LNCaP clone FGC (cell line): ENCODE measurements around the gene PRSS3.
"Not testable (repeated sequence)": the region's sequence is repeated elsewhere in the genome, so short reads cannot be mapped to it uniquely, and the experiment has no call there.

Experiments used
- DNase-seq: peaks from one replicate; pipeline ENCODE4 v3.0.0-alpha.2; 2011; ENCODE audit warnings: low read depth
- H3K4me3 ChIP-seq: 2 replicates; pipeline ENCODE4 v1.5.1; 2011; ENCODE audit warnings: mild to moderate bottlenecking, low read depth, low read length, control low read depth
- CTCF ChIP-seq: IDR thresholded peaks from 2 replicates; pipeline ENCODE4 v1.5.1; 2012; ENCODE audit warnings: mild to moderate bottlenecking; ENCODE audit not compliant: control insufficient read depth, insufficient read depth; ENCODE audit errors: extremely low read depth

The PRSS3 gene

GRCh38 chr9:33794560-33794959 is 801 bp upstream of the PRSS3 start:
- no peak for DNase-seq
- no peak for TF ChIP-seq CTCF
- H3K4me3 ChIP-seq: no peak overlapping the region

GRCh38 chr9:33795819-33796218 is 458 bp downstream of the PRSS3 start:
- DNase-seq: no peak

GRCh38 chr9:33796679-33797078 is 1.3 kb downstream of the PRSS3 start:
- DNase-seq, H3K4me3 ChIP-seq: not testable (repeated sequence)

More at GRCh38 chr9:33795819-33796218, 458 bp downstream of the PRSS3 start:
- no peak overlapping the region for H3K4me3 ChIP-seq
- no peak for TF ChIP-seq CTCF

GRCh38 chr9:33797837-33798236 is 2.5 kb downstream of the PRSS3 start:
- H3K4me3 ChIP-seq: no peak overlapping the region
- DNase-seq: no peak
- TF ChIP-seq CTCF: no peak

GRCh38 chr9:33798545-33798944 is 3.2 kb downstream of the PRSS3 start:
- TF ChIP-seq CTCF: no peak
- H3K4me3 ChIP-seq: no peak overlapping the region
- DNase-seq: no peak

- no peak for TF ChIP-seq CTCF
- no peak for DNase-seq
- no peak overlapping the region for H3K4me3 ChIP-seq
Observed at GRCh38 chr9:33799928-33800704, 4.8 kb downstream of the PRSS3 start.

GRCh38 chr9:33800886-33801285 is 5.5 kb downstream of the PRSS3 start:
- no peak overlapping the region for H3K4me3 ChIP-seq
- no peak for TF ChIP-seq CTCF
- no peak for DNase-seq

- H3K4me3 ChIP-seq, DNase-seq: not testable (repeated sequence)
Observed at GRCh38 chr9:33801943-33802500, 6.7 kb downstream of the PRSS3 start.

- H3K4me3 ChIP-seq, DNase-seq: not testable (repeated sequence)
Observed at GRCh38 chr9:33804196-33804595, 8.8 kb downstream of the PRSS3 start.

- H3K4me3 ChIP-seq: not testable (repeated sequence)
- peak; percentile 57 for DNase-seq
Observed at GRCh38 chr9:33807156-33807555, 11.8 kb downstream of the PRSS3 start.

GRCh38 chr9:33808979-33809322 is 13.6 kb downstream of the PRSS3 start:
- not testable (repeated sequence) for H3K4me3 ChIP-seq, DNase-seq
